Fibroblast of lung (primary cell): Measurements from ENCODE around the gene GALNT17.

Source experiments
- CTCF ChIP-seq, 2 donors: IDR thresholded peaks in 1 of 2; conservative IDR thresholded peaks in 1 of 2; 1 replicate in 1 of 2; 2 replicates in 1 of 2; pipeline ENCODE4 v1.5.1; 2011 to 2012; ENCODE audit warnings: low read length in 2 of 2, control low read depth in 1 of 2, inconsistent platforms in 1 of 2, low read depth in 1 of 2, mild to moderate bottlenecking in 1 of 2
- EZH2 ChIP-seq: IDR thresholded peaks from 2 replicates; pipeline ENCODE4 v1.5.1; 2012; ENCODE audit warnings: low read length, control low read depth, mild to moderate bottlenecking; ENCODE audit errors: missing control alignments

DNA sequence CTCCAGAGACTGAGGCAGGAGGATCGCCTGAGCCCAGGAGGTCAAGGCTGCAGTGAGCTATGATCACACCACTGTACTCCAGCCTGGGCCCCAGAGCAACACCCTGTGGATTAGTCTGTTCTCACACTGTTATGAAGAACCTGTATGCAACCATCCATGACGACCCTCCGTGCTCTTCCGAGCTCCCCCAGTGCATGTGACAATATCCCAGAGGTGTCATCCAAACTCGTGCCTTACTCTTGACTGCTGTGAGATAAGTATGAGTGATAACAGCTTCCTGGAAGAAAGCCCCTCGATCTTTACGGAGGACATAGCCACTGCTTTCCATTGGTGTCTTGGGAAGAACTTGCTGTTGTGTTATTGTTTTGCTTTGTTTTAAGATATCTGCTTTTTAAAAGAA lies 591.9 kb downstream of the GALNT17 start:
- TF ChIP-seq CTCF (conservative IDR thresholded peaks at IDR 0.05 in 1 of 2, IDR thresholded peaks at IDR 0.05 in 1 of 2; ENCODE audit: low read depth in 1 of 2, low read length in 2 of 2), result no peak
- TF ChIP-seq EZH2, result no peak
